WTC11 (cell line): ENCODE results near the gene SAMD4A. TPM values are rescaled to one million over a fixed set of nuclear protein-coding genes. Genes with fewer than 3 reads are reported as not detected.

ENCODE experiments used
- ATAC-seq: fragments of 200-7000 bp; cut with Tn5 transposase; 2 replicates; pipeline ENCODE4 v1.10.0; 2021; ENCODE audit warnings: mild to moderate bottlenecking, moderate library complexity
- CTCF ChIA-PET: fragments of 300-600 bp; sonication (Branson Sonifier 250); formaldehyde crosslinking; loops from one replicate; lab custom pipeline; 2021; ENCODE audit warnings: antibody characterized with exemption; lab: Charles Lee
- POLR2A ChIA-PET: fragments of 350-600 bp; sonication (Branson Sonifier 250); formaldehyde crosslinking; loops from one replicate; lab custom pipeline; 2021; ENCODE audit warnings: antibody characterized with exemption; lab: Charles Lee
- DNase-seq: peaks from one replicate; pipeline ENCODE4 v3.0.0; 2021; ENCODE audit warnings: low spot score
- H3K27ac Mint-ChIP-seq: 2 replicates; pipeline ENCODE4 v1.8.0; 2021; ENCODE audit warnings: mixed read lengths
- H3K27me3 Mint-ChIP-seq: 2 replicates; pipeline ENCODE4 v1.8.0; 2021; ENCODE audit warnings: low read depth, mild to moderate bottlenecking, moderate library complexity, mixed read lengths
- H3K36me3 Mint-ChIP-seq: 2 replicates; pipeline ENCODE4 v1.8.0; 2021; ENCODE audit warnings: mixed read lengths
- H3K4me1 Mint-ChIP-seq: 2 replicates; pipeline ENCODE4 v1.8.0; 2022; ENCODE audit warnings: mixed read lengths
- H3K4me3 Mint-ChIP-seq: 2 replicates; pipeline ENCODE4 v1.8.0; 2021; ENCODE audit warnings: mild to moderate bottlenecking, moderate library complexity, mixed read lengths
- H3K9me3 Mint-ChIP-seq: 2 replicates; pipeline ENCODE4 v1.8.0; 2021; ENCODE audit warnings: mixed read lengths
- CREB1 ChIP-seq: sonication (generic); formaldehyde crosslinking; IDR thresholded peaks from 2 replicates; pipeline ENCODE4 v1.8.0; 2023; ENCODE audit warnings: mild to moderate bottlenecking, missing genetic modification reagents
- ELF4 ChIP-seq: sonication (generic); formaldehyde crosslinking; IDR thresholded peaks from 2 replicates; pipeline ENCODE4 v1.8.1; 2022; ENCODE audit warnings: low read depth, mild to moderate bottlenecking, moderate library complexity, missing genetic modification reagents
- FOXK1 ChIP-seq: sonication (generic); formaldehyde crosslinking; IDR thresholded peaks from 2 replicates; pipeline ENCODE4 v1.8.0; 2022; ENCODE audit warnings: mild to moderate bottlenecking, moderate library complexity, missing genetic modification reagents
- GABPB1 ChIP-seq: sonication (generic); formaldehyde crosslinking; IDR thresholded peaks from 2 replicates; pipeline ENCODE4 v1.8.1; 2023; ENCODE audit warnings: mild to moderate bottlenecking, missing genetic modification reagents
- GRHL2 ChIP-seq: fragments of 250-450 bp; sonication (Bioruptor Pico); IDR thresholded peaks from 2 replicates; pipeline ENCODE4 v1.8.0; 2022; ENCODE audit warnings: mild to moderate bottlenecking, moderate library complexity; ENCODE audit not compliant: insufficient replicate concordance, severe bottlenecking
- IRF2 ChIP-seq: sonication (generic); formaldehyde crosslinking; IDR thresholded peaks from 2 replicates; pipeline ENCODE4 v1.8.0; 2022; ENCODE audit warnings: low read depth, missing genetic modification reagents, borderline replicate concordance
- MYBL2 ChIP-seq: sonication (generic); formaldehyde crosslinking; IDR thresholded peaks from 2 replicates; pipeline ENCODE4 v1.8.1; 2023; ENCODE audit warnings: mild to moderate bottlenecking, moderate library complexity, missing genetic modification reagents
- NFE2L1 ChIP-seq: sonication (generic); formaldehyde crosslinking; IDR thresholded peaks from 2 replicates; pipeline ENCODE4 v1.8.1; 2023; ENCODE audit warnings: missing genetic modification reagents
- SMAD3 ChIP-seq: sonication (generic); formaldehyde crosslinking; IDR thresholded peaks from 2 replicates; pipeline ENCODE4 v1.8.0; 2022; ENCODE audit warnings: missing genetic modification reagents, mild to moderate bottlenecking, borderline replicate concordance
- TEAD4 ChIP-seq: sonication (generic); formaldehyde crosslinking; IDR thresholded peaks from 2 replicates; pipeline ENCODE4 v1.8.0; 2022; ENCODE audit warnings: mild to moderate bottlenecking, missing genetic modification reagents
- ZNF263 ChIP-seq: sonication (generic); formaldehyde crosslinking; IDR thresholded peaks from 2 replicates; pipeline ENCODE4 v1.8.1; 2022; ENCODE audit warnings: low read depth, mild to moderate bottlenecking, moderate library complexity, missing genetic modification reagents
- ZNF317 ChIP-seq: sonication (generic); formaldehyde crosslinking; IDR thresholded peaks from 2 replicates; pipeline ENCODE4 v1.8.1; 2023; ENCODE audit warnings: low read depth, mild to moderate bottlenecking, moderate library complexity, missing genetic modification reagents, borderline replicate concordance
- ZNF416 ChIP-seq: fragments of 250-450 bp; sonication (Bioruptor Pico); IDR thresholded peaks from 2 replicates; pipeline ENCODE4 v1.9.0; 2021; ENCODE audit warnings: mild to moderate bottlenecking, inconsistent platforms
- ZNF671 ChIP-seq: fragments of 250-450 bp; sonication (Bioruptor Pico); IDR thresholded peaks from 2 replicates; pipeline ENCODE4 v1.8.0; 2021; ENCODE audit warnings: mild to moderate bottlenecking
- total RNA-seq: library from RNA; stranded (reverse); gene quantifications from 3 replicates; pipeline ENCODE4 v1.2.3, GENCODE V29; 2021
- TF ChIP-seq, protein P1 (sequence below): sonication (generic); formaldehyde crosslinking; IDR thresholded peaks from 2 replicates; pipeline ENCODE4 v1.8.1; 2022; ENCODE audit warnings: missing genetic modification reagents, borderline replicate concordance
- TF ChIP-seq, protein P2 (sequence below): fragments of 250-450 bp; sonication (Bioruptor Pico); IDR thresholded peaks from 2 replicates; pipeline ENCODE4 v1.8.0; 2021; ENCODE audit warnings: mild to moderate bottlenecking
- TF ChIP-seq, protein P3 (sequence below): sonication (generic); formaldehyde crosslinking; IDR thresholded peaks from 2 replicates; pipeline ENCODE4 v1.8.1; 2023; ENCODE audit warnings: mild to moderate bottlenecking, missing genetic modification reagents
- TF ChIP-seq, protein P4 (sequence below): sonication (generic); formaldehyde crosslinking; IDR thresholded peaks from 2 replicates; pipeline ENCODE4 v1.8.1; 2022; ENCODE audit warnings: low read depth, mild to moderate bottlenecking, moderate library complexity, missing genetic modification reagents, borderline replicate concordance
- TF ChIP-seq, protein P5 (sequence below): sonication (generic); formaldehyde crosslinking; IDR thresholded peaks from 2 replicates; pipeline ENCODE4 v1.8.1; 2023; ENCODE audit warnings: mild to moderate bottlenecking, missing genetic modification reagents, borderline replicate concordance
- TF ChIP-seq, protein P6 (sequence below): sonication (generic); formaldehyde crosslinking; conservative IDR thresholded peaks from 2 replicates; pipeline ENCODE4 v1.8.1; 2023; ENCODE audit warnings: mild to moderate bottlenecking, low read depth, missing genetic modification reagents, moderate library complexity

The SAMD4A gene
- total RNA-seq, 1 experiment from 2014 or later = 6.0 TPM

DNA sequence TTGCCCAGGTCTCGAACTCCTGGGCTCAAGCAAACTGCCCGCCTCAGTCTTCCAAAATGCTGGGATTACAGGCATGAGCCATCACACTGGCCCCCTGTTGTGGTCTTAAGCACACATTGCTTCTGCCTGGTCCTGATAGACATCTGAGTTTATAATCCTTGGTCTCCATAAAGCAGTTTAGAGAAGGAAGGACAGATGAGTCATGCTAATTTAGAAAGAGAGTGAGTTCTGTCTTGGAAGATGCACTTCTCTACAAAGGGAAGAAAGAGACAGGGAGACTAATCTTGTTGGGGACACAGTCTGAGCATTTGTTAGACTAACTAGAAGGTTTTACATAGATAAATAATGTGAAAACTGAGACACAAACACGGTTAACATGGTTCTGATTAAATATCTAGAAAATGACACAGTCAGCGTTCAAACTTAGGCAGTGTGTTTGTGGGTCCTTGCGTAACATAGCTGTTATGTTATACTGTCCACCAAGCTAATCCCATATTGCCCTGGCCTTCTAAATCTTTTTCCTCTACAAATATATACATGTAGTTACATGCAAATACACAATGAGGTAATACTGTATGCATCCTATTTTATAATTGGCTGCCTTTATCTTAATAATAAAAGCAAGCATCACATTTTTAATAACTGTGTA is 31.0 kb downstream of the SAMD4A start (continued):
- TF ChIP-seq ELF4 (CRISPR knock-in tag) = no peak
- TF ChIP-seq, protein P1, sequence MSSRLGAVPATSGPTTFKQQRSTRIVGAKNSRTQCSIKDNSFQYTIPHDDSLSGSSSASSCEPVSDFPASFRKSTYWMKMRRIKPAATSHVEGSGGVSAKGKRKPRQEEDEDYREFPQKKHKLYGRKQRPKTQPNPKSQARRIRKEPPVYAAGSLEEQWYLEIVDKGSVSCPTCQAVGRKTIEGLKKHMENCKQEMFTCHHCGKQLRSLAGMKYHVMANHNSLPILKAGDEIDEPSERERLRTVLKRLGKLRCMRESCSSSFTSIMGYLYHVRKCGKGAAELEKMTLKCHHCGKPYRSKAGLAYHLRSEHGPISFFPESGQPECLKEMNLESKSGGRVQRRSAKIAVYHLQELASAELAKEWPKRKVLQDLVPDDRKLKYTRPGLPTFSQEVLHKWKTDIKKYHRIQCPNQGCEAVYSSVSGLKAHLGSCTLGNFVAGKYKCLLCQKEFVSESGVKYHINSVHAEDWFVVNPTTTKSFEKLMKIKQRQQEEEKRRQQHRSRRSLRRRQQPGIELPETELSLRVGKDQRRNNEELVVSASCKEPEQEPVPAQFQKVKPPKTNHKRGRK = no peak
- TF ChIP-seq, protein P2, sequence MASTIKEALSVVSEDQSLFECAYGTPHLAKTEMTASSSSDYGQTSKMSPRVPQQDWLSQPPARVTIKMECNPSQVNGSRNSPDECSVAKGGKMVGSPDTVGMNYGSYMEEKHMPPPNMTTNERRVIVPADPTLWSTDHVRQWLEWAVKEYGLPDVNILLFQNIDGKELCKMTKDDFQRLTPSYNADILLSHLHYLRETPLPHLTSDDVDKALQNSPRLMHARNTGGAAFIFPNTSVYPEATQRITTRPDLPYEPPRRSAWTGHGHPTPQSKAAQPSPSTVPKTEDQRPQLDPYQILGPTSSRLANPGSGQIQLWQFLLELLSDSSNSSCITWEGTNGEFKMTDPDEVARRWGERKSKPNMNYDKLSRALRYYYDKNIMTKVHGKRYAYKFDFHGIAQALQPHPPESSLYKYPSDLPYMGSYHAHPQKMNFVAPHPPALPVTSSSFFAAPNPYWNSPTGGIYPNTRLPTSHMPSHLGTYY (CRISPR knock-in tag) = no peak
- TF ChIP-seq, all 79 proteins: peak for 0

DNA sequence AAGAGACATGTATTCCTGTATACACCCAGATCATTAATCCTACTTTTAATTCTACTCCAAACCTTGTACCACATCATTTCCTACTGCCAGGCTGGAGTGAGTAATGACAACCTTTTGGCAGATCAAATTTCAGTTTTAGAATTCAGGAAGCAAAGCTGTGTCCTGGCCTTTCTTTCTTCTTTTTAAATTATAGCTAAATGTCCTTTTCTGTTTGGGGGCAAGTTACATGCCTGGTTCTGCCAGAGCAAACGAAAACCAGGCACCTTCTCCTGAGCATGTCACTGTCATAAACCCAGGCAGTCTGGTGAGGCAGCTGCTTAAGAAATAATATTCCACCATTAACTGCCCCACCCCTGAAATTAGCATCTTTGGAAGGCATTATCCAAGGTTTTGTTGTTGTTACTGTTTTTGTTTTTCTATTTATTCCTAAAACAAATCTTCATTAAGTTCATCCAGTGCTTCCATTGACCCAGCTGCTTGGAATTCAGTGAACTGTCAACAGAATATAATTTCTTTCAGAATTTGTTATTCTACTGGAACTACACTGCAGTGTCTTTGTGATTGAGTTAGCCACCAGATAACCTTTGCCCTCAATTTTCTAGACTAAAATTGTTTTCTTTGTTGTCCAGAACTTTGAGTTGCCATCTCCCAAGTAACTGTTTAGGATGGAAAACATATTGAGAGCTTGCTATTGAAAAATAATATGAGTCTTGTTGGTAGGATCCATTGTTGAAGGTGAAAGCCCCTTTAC is 33.2 kb downstream of the SAMD4A start:
- H3K9me3 Mint-ChIP-seq = no peaks in the 10 kb centered on the region
- H3K4me3 Mint-ChIP-seq = no peak overlapping the region
- no peaks in the 10 kb centered on the region for H3K36me3 Mint-ChIP-seq
- DNase-seq (no peak), ATAC-seq (no peak)
- no peaks in the 10 kb centered on the region for H3K27me3 Mint-ChIP-seq
- ChIA-PET POLR2A (no interaction called here), CTCF (interaction anchor here (0.7 to 1.4 kb wide), 2 partner anchors 10 to 43 kb away, joined by 3 to 5 read pairs; no protein-coding TSS in a partner anchor)
- H3K27ac Mint-ChIP-seq = no peak overlapping the region
- peaks cover 6% of the 10 kb centered on the region; the same call in 1 of the 2 replicates for H3K4me1 Mint-ChIP-seq
- TF ChIP-seq GRHL2 (no peak), ZNF317 (CRISPR knock-in tag) (no peak), IRF2 (CRISPR knock-in tag) (no peak), CREB1 (CRISPR knock-in tag) (no peak), ZNF416 (no peak), SMAD3 (CRISPR knock-in tag) (no peak), FOXK1 (CRISPR knock-in tag) (no peak), TEAD4 (CRISPR knock-in tag) (no peak), ZNF263 (no peak), GABPB1 (CRISPR knock-in tag) (no peak), NFE2L1 (CRISPR knock-in tag) (no peak), MYBL2 (CRISPR knock-in tag) (no peak), ZNF671 (CRISPR knock-in tag) (no peak)
- TF ChIP-seq, protein P3, sequence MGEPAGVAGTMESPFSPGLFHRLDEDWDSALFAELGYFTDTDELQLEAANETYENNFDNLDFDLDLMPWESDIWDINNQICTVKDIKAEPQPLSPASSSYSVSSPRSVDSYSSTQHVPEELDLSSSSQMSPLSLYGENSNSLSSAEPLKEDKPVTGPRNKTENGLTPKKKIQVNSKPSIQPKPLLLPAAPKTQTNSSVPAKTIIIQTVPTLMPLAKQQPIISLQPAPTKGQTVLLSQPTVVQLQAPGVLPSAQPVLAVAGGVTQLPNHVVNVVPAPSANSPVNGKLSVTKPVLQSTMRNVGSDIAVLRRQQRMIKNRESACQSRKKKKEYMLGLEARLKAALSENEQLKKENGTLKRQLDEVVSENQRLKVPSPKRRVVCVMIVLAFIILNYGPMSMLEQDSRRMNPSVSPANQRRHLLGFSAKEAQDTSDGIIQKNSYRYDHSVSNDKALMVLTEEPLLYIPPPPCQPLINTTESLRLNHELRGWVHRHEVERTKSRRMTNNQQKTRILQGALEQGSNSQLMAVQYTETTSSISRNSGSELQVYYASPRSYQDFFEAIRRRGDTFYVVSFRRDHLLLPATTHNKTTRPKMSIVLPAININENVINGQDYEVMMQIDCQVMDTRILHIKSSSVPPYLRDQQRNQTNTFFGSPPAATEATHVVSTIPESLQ (CRISPR knock-in tag) = no peak
- TF ChIP-seq, protein P4, sequence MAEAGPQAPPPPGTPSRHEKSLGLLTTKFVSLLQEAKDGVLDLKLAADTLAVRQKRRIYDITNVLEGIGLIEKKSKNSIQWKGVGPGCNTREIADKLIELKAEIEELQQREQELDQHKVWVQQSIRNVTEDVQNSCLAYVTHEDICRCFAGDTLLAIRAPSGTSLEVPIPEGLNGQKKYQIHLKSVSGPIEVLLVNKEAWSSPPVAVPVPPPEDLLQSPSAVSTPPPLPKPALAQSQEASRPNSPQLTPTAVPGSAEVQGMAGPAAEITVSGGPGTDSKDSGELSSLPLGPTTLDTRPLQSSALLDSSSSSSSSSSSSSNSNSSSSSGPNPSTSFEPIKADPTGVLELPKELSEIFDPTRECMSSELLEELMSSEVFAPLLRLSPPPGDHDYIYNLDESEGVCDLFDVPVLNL = no peak
- TF ChIP-seq, protein P5, sequence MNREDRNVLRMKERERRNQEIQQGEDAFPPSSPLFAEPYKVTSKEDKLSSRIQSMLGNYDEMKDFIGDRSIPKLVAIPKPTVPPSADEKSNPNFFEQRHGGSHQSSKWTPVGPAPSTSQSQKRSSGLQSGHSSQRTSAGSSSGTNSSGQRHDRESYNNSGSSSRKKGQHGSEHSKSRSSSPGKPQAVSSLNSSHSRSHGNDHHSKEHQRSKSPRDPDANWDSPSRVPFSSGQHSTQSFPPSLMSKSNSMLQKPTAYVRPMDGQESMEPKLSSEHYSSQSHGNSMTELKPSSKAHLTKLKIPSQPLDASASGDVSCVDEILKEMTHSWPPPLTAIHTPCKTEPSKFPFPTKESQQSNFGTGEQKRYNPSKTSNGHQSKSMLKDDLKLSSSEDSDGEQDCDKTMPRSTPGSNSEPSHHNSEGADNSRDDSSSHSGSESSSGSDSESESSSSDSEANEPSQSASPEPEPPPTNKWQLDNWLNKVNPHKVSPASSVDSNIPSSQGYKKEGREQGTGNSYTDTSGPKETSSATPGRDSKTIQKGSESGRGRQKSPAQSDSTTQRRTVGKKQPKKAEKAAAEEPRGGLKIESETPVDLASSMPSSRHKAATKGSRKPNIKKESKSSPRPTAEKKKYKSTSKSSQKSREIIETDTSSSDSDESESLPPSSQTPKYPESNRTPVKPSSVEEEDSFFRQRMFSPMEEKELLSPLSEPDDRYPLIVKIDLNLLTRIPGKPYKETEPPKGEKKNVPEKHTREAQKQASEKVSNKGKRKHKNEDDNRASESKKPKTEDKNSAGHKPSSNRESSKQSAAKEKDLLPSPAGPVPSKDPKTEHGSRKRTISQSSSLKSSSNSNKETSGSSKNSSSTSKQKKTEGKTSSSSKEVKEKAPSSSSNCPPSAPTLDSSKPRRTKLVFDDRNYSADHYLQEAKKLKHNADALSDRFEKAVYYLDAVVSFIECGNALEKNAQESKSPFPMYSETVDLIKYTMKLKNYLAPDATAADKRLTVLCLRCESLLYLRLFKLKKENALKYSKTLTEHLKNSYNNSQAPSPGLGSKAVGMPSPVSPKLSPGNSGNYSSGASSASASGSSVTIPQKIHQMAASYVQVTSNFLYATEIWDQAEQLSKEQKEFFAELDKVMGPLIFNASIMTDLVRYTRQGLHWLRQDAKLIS (CRISPR knock-in tag) = no peak
- TF ChIP-seq, protein P6, sequence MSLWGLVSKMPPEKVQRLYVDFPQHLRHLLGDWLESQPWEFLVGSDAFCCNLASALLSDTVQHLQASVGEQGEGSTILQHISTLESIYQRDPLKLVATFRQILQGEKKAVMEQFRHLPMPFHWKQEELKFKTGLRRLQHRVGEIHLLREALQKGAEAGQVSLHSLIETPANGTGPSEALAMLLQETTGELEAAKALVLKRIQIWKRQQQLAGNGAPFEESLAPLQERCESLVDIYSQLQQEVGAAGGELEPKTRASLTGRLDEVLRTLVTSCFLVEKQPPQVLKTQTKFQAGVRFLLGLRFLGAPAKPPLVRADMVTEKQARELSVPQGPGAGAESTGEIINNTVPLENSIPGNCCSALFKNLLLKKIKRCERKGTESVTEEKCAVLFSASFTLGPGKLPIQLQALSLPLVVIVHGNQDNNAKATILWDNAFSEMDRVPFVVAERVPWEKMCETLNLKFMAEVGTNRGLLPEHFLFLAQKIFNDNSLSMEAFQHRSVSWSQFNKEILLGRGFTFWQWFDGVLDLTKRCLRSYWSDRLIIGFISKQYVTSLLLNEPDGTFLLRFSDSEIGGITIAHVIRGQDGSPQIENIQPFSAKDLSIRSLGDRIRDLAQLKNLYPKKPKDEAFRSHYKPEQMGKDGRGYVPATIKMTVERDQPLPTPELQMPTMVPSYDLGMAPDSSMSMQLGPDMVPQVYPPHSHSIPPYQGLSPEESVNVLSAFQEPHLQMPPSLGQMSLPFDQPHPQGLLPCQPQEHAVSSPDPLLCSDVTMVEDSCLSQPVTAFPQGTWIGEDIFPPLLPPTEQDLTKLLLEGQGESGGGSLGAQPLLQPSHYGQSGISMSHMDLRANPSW (CRISPR knock-in tag) = no peak
